Measurements from ENCODE around the gene GLOD4.

DNA sequence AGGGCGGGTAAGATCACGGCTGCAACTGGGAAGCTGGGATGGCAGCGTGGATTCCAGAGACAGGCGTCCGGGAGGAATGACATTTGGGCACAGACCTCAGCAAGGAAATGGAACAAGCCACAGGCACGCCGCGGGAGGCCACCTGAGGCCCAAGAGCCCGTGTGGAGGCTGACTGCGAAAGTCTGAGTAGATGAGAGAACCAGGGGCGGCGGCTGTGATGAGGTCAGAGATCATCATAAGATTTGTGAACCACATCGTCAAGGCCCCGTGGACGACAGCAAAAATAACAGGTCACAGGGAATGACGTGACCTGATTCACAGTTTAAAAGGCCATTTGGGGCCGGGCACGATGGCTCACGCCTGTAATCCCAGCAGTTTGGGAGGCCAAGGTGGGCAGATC lies 48.3 kb upstream of the GLOD4 start:
- TF ChIP-seq, protein P1, sequence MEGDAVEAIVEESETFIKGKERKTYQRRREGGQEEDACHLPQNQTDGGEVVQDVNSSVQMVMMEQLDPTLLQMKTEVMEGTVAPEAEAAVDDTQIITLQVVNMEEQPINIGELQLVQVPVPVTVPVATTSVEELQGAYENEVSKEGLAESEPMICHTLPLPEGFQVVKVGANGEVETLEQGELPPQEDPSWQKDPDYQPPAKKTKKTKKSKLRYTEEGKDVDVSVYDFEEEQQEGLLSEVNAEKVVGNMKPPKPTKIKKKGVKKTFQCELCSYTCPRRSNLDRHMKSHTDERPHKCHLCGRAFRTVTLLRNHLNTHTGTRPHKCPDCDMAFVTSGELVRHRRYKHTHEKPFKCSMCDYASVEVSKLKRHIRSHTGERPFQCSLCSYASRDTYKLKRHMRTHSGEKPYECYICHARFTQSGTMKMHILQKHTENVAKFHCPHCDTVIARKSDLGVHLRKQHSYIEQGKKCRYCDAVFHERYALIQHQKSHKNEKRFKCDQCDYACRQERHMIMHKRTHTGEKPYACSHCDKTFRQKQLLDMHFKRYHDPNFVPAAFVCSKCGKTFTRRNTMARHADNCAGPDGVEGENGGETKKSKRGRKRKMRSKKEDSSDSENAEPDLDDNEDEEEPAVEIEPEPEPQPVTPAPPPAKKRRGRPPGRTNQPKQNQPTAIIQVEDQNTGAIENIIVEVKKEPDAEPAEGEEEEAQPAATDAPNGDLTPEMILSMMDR (IDR thresholded peaks at IDR 0.05; ENCODE audit: poor library complexity): no peak
- TF ChIP-seq EZH2phosphoT487 (IDR thresholded peaks at IDR 0.05; ENCODE audit: low read depth, severe bottlenecking, unreplicated experiment) (no peak), EZH2 (IDR thresholded peaks at IDR 0.05; ENCODE audit: borderline replicate concordance) (no peak)
